ENCODE results near the gene AKAP14. TPM values are rescaled to one million over a fixed set of nuclear protein-coding genes. Genes with fewer than 3 reads are reported as not detected.

Gene AKAP14
- not detected for total RNA-seq

- H3K27ac Mint-ChIP-seq: no peak within 1 kb of the TSS
- CTCF ChIA-PET: interaction anchor here (1.3 kb wide), 1 partner anchor 9 kb away, joined by 3 read pairs; no protein-coding TSS in a partner anchor
- H3K4me1 Mint-ChIP-seq (ENCODE audit: low read depth): no peaks in the 10 kb centered on the region
- H3K9me3 Mint-ChIP-seq: no peaks in the 10 kb centered on the region
- no peak for TF ChIP-seq CTCF (IDR thresholded peaks at IDR 0.05)
- no peaks in the 10 kb centered on the region for H3K36me3 Mint-ChIP-seq (ENCODE audit: low read depth)
- POLR2A ChIA-PET: no interaction called here
- no peak within 1 kb of the TSS for H3K4me3 Mint-ChIP-seq
- ATAC-seq: no peak
- DNase-seq: no peak
- no peaks in the 10 kb centered on the region for H3K27me3 Mint-ChIP-seq
- intact Hi-C loops (cut with micrococcal nuclease): no loop called here
Observed at GRCh38 chrX:119895843-119896326, at the start of gene AKAP14. Gene AKAP14 (plus strand): TSS chrX:119895893. CDS start chrX:119903224, 7,331 bp downstream.

- POLR2A ChIA-PET: interaction anchor here (1.5 to 2.8 kb wide), 3 partner anchors 15 to 61 kb away, joined by 4 to 14 read pairs (median 6); partner anchors contain the start of genes NDUFA1, RNF113A and RPL39
- H3K27me3 Mint-ChIP-seq: no peaks in the 10 kb centered on the region
- DNase-seq: peak; percentile 97
Observed at GRCh38 chrX:119852382-119853353, 43.0 kb upstream of the AKAP14 start, which contains the start of gene UPF3B. Gene UPF3B (minus strand): TSS chrX:119852963. CDS start chrX:119852928, 35 bp downstream.

GRCh38 chrX:119853444-119853843 is 42.2 kb upstream of the AKAP14 start:
- Mint-ChIP-seq H3K27ac (peak overlapping the region; percentile 95), H3K27me3 (no peaks in the 10 kb centered on the region), H3K9me3 (no peaks in the 10 kb centered on the region), H3K4me3 (peak overlapping the region; percentile 96), H3K4me1 (ENCODE audit: low read depth) (peaks cover 12% of the 10 kb centered on the region), H3K36me3 (ENCODE audit: low read depth) (peaks cover 9% of the 10 kb centered on the region)
- POLR2A ChIA-PET: interaction anchor here (1.5 to 2.8 kb wide), 3 partner anchors 14 to 62 kb away, joined by 4 to 14 read pairs (median 6); partner anchors contain the start of genes NDUFA1, RNF113A and RPL39
- ATAC-seq: no peak
- DNase-seq: no peak
- CTCF ChIA-PET: interaction anchor here (0.7 to 1.3 kb wide), 3 partner anchors 17 to 69 kb away, joined by 3 to 6 read pairs (median 5); partner anchors contain the start of gene RPL39
- intact Hi-C loops (cut with micrococcal nuclease): no loop called here
- TF ChIP-seq CTCF (IDR thresholded peaks at IDR 0.05): no peak

More at GRCh38 chrX:119852382-119853353, 43.0 kb upstream of the AKAP14 start, which contains the start of gene UPF3B:
- H3K9me3 Mint-ChIP-seq: no peaks in the 10 kb centered on the region
- peak within 1 kb of the TSS; percentile 96 for H3K4me3 Mint-ChIP-seq
- peak; percentile 98 for ATAC-seq
- H3K27ac Mint-ChIP-seq: peak within 1 kb of the TSS; percentile 95
- CTCF ChIA-PET: interaction anchor here (0.6 to 1.3 kb wide), 5 partner anchors 9 to 798 kb away, joined by 3 to 6 read pairs (median 3); partner anchors contain the start of gene RPL39
- TF ChIP-seq CTCF (IDR thresholded peaks at IDR 0.05): no peak
- intact Hi-C loops (cut with micrococcal nuclease): no loop called here
- peaks cover 12% of the 10 kb centered on the region for H3K4me1 Mint-ChIP-seq (ENCODE audit: low read depth)
- peaks cover 11% of the 10 kb centered on the region for H3K36me3 Mint-ChIP-seq (ENCODE audit: low read depth)

GRCh38 chrX:119870626-119871131 is 25.0 kb upstream of the AKAP14 start:
- Mint-ChIP-seq H3K4me1 (ENCODE audit: low read depth) (peaks cover 11% of the 10 kb centered on the region), H3K36me3 (ENCODE audit: low read depth) (peaks cover 25% of the 10 kb centered on the region), H3K27ac (peak overlapping the region; percentile 98), H3K4me3 (peak overlapping the region; percentile 95), H3K27me3 (no peaks in the 10 kb centered on the region), H3K9me3 (no peaks in the 10 kb centered on the region)
- ChIA-PET POLR2A (interaction anchor here (0.6 to 3.6 kb wide), 13 partner anchors 9 to 404 kb away, joined by 3 to 24 read pairs (median 4); partner anchors contain the start of genes RPL39, SOWAHD and UPF3B), CTCF (interaction anchor here (0.8 to 2.0 kb wide), 6 partner anchors 18 to 401 kb away, joined by 3 to 7 read pairs (median 4); partner anchors contain the start of genes RPL39 and UPF3B)
- peak; percentile 21 for ATAC-seq
- intact Hi-C loops (cut with micrococcal nuclease): loop anchor here (2.0 kb wide), 1 partner anchor 80 kb away; the partner anchor contains the start of gene RPL39
- DNase-seq: peak; percentile 46
- no peak for TF ChIP-seq CTCF (IDR thresholded peaks at IDR 0.05)
